Hypothalamus (tissue), 51 donors: ENCODE measurements around the gene GSTA1.
"Not testable (repeated sequence)": the region's sequence is repeated elsewhere in the genome, so short reads cannot be mapped to it uniquely, and the experiment has no call there.

Experiments used
- DNase-seq, 51 donors: peaks; one replicate each; lab custom pipeline; 2025; lab: John Stamatoyannopoulos, UW

Gene GSTA1

DNA sequence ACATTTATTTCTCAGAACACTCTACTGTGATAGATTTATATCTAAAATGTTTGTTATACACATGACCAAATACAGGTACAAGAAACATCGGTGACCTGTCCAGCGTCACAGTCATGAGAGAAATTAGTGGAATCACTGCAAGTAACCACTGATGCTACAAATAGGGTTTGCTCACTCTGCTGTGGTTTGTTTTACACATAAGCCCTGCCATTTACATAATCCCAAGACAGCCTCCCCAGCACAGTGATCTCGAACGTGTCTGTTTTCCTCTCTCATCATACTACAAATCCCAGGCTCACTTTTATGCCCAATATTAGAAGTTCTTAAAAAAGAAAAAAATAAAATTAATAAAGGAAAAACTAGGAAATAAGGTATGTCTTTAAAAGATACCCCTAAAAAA is 6.2 kb upstream of the GSTA1 start:
- not testable (repeated sequence) for DNase-seq

DNA sequence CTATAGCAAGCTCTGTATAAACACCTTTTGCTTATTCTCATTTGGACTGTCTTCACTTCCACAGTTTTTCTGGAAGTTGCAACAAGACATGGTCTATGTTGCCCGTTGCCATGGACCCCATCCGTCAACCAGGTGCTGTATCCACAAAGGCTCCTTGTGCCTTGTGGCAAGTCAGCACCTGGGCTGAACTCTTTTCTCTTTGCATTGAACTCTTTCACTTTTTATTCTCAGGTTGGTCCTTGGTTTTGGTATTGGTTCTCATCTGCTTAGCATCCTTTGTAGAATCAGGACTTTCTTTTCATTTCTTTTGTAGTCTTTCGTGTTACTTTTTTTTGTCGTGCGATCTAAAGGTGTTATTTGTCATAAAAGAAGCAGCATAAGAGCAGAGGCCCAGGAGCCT is 5.0 kb upstream of the GSTA1 start:
- no peak for DNase-seq

DNA sequence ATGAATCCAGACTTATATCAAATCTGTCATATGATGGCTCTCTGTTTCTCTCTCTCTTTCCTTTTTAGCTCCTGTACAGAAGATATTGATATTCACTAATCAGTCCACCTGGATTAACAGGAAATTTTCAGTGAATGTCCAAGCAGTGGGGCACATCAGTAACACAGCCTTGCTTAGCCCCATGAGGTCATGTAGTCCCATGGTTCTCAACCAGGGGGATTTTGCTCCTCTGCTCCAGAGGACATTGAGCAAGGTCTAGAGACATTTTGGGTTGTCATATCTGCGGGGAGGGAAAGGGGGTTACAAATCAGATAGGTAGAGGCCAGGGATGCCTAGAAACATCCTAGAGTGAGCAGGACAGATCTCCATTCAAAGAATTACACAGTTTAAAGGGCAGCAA is 810 bp downstream of the GSTA1 start:
- no peak for DNase-seq

DNA sequence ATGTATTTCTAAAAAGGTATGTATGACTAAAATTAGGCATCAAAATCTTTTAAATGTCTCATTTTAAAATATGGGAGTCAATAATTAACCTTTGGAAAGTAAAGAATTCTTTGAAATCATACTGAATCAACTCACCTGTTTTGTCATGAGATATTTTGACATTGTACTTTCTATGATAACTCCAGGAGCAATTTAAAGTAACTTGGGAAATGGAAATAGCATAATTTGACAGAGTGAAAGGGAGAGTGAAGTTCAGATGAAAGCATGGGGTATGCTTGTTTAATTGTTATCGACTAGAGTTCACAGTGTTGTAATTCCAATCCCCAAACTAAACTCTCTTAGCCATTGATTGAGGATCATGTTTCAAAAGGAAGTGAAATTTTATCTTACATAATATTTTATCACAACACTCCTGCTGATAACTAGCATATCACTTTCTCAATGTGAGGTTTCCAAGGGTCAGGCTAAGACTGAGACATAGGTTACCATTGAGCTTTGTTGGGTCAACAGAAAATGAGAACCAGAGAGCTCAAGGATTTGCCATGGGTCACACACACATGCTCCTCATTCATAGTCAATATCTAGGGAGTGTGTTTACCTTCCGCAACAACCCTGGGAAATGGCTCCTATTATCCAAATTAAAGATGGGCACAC is 2.3 kb downstream of the GSTA1 start:
- no peak for DNase-seq

DNA sequence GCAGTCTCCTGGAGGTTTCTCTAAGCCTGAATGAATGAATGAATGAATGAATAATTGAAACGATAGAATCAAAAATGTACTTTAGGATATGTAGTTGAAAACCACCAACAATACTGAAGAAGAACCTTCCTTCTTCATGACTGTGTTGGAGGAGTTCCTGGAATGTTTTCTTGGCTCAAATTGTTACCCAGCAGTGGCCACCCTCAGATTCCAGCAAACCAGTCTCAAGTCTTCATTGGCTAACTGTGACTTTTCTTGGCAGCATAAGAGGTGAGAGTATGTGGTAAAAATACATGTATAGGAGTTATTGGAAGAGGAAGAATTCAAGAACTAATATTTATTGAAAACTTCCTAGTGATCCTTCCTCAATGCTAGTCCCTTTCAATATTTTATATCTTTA is 4.3 kb downstream of the GSTA1 start:
- not testable (repeated sequence) for DNase-seq

DNA sequence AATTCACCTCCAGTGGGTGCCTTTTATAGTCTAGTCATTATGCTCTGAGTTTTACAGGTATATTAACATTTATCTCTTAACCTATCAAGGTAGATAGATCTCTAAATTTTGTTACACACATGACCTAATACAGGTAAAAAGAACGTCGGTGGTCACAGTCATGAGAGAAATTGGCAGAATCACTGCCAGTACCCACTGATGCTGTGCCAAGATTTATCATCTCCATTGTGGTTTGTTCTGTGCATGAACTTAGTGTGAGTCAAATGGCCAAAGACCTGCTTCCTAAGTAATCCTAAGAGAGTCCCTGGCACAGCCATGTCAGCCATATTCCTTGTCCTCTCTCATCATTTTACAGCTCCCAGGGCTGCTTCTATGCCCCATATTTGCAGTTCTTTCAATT is 9.2 kb downstream of the GSTA1 start:
- DNase-seq, result not testable (repeated sequence)

DNA sequence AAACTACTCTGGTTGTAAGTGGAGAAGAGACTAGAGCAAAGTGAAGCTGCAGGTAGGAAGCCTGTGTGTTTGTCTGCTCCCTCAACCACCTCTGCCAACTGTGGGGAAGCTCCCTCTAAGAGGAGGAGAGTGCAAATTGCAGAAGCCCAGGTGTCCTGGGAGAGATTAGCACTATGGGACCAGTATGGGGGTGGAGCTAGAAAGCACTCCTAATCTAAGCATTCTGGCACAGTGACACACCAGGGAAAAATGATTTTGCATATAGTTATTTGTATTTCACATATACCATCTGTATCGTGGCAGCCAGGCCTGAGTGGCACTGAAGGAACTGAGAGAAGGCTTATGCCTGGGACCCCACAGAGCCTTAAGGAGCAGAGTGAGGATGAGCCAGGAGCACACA is 12.8 kb downstream of the GSTA1 start:
- no peak for DNase-seq

DNA sequence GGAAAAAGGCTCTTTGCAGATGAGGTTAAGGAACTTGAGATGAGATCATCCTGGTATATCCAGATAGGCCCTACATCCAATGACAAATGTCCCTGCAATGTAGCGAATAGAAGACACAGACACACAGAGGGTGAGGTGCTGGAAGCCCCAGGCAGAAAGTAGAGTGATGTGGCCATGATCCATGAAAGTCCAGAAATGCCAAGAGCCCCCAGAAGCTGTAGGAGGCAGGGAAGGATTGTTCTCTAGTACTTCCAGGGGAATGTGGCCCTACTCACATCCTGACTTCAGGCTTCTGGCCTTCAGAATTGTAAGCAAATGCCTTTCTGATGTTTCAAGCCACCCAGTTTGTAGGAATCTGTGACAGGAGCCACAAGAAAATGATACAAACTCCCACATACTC is 14.0 kb downstream of the GSTA1 start:
- not testable (repeated sequence) for DNase-seq

DNA sequence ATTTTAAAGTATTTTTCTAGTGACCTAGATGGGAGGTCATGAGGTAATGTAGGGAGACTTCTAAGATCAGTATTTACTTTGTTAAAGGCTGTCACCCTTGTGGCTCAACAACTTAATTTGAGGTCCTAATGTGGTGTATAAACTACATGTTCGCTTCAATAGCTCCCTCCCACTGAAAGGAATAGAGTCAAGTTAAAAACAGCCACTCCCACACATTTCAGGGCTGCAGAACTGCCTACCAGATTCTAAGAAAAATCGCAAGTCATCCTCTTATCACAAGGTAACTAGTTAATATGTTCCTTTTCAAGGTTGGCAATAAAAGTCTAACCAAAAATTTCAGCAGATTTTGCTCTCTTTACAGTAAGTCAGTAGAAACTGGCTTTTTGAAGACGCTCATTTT is 15.1 kb downstream of the GSTA1 start:
- peak in 1 of 51 donors; percentile 6 for DNase-seq

DNA sequence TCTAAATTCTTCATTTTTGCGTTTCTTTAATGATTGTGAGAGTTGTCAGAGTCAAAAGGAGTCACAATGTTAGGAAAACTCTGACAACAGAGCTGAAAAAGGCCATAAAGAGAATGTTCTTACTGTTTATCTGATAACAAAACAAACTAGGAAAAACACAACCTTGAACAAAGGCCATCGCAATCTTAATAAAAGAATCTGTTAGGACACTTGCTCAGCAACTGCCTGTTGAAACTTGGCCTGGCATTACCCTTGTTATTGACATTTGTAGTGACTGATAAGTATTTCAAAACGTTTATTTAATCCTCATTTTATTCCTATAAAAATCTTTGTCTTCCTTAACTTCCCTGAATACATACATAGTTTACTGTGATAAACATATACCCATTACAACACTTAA is 15.7 kb downstream of the GSTA1 start:
- DNase-seq, result no peak

DNA sequence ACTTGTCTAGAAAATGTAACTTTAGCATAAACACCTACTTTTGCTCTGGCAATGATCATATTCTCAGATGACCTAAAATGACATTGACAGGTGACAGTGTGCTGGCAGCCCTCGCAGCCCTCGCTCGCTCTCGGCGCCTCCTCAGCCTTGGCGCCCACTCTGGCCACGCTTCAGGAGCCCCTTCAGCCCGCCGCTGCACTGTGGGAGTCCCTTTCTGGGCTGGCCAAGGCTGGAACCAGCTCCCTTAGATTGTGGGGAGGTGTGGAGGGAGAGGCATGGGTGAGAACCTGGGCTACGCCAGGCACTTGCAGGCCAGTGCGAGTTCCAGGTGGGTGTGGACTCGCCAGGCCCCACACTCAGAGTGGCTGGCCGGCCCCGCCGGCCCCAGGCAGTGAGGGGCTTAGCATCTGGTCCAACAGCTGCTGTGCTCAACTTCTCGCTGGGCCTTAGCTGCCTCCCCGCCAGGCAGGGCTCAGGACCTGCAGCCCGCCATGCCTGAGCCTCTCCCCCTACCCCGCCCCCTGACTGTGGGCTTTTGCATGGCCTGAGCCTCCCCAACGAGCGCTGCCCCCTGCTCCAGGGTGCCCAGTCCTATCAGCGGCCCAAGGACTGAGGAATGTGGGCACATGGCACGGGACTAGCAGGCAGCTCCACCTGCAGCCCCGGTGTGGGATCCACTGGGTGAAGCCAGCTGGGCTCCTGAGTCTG is 17.2 kb downstream of the GSTA1 start:
- DNase-seq, result no peak

DNA sequence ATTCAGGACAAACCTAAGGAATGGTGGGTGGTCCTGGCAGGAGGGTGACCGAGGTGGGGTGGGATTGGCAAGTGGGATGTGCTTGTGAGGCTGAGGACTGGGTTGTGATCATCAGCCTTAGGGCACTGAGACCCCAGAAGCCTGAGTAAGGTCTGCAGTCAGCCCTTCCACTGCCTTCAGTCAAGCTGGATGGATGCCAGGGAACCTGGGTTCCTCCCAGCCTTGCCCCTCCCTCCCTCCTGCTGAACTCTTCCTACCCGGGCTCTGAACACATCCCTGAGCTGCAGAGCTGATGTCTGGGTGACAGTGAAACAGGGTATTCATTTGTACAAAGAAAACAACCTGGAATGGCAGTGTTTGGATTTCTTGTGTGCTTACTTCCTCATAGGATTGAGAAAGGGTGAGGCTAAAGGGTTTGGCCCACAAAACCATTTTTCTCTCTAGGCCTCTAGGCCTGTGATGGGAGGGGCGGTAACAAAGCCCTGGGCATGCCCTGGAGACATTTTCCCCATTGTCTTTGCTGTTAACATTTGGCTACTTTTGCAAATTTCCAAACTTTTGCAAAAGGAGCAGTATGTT is 20.8 kb downstream of the GSTA1 start:
- DNase-seq, result not testable (repeated sequence)

DNA sequence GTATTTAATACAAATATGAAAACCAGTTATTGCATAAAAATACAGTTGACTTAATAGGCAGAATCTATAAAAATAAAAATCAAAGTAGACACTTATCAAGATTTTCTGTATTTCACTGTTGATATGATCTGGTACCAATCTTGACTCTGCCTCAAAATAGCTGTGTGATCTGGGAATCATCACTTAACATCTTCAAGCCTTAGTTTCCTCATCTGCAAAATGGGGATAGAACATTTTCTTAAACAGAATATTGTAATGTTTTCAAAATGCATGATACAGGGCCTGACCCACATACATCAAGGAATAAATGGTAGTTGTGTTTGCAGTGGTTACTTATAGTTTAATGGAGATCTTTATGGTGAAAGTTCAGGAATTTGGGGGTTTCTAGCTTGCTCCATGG is 21.4 kb downstream of the GSTA1 start:
- not testable (repeated sequence) for DNase-seq

DNA sequence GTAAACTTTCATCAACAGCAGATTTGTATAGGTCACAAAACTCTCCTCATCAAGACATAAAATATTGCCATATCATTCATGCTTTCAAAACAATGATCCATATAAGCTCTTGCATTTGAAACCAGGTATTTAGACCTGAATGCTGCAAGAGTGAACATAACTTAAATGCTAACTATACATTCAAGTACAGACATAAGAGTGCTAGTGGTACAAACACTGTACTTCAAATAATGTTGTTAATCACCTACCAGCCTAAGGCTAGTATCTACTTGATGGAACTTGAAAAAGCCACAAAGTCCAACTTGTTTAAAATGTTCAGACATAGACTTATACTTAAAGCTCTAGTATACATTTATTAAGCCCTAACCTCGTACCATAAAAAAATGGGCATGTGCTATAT is 24.4 kb downstream of the GSTA1 start:
- DNase-seq, result no peak

DNA sequence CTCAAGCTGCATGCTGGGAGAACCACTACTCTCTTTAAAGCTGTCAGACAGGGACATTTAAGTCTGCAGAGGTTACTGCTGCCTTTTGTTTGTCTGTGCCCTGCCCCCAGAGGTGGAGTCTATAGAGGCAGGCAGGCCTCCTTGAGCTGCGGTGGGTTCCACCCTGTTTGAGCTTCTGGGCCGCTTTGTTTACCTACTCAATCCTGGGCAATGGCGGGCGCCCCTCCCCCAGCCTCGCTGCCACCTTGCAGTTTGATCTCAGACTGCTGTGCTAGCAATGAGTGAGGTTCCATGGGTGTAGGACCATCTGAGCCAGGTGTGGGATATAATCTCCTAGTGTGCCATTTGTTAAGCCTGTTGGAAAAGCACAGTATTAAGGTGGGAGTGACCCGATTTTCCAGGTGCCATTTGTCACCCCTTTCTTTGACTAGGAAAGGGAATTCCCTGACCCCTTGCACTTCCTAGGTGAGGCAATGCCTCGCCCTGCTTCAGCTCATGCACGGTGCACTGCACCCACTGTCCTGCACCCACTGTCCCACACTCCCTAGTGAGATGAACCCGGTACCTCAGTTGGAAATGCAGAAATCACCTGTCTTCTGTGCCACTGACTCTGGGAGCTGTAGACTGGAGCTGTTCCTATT is 26.8 kb downstream of the GSTA1 start:
- not testable (repeated sequence) for DNase-seq

DNA sequence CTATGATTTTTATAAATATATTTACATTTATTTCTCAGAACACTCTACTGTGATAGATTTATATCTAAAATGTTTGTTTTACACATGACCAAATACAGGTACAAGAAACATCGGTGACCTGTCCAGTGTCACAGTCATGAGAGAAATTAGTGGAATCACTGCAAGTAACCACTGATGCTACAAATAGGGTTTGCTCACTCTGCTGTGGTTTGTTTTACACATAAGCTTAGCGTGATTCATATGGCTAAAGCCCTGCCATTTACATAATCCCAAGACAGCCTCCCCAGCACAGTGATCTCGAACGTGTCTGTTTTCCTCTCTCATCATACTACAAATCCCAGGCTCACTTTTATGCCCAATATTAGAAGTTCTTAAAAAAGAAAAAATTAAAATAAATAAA is 34.2 kb downstream of the GSTA1 start:
- DNase-seq, result not testable (repeated sequence)

DNA sequence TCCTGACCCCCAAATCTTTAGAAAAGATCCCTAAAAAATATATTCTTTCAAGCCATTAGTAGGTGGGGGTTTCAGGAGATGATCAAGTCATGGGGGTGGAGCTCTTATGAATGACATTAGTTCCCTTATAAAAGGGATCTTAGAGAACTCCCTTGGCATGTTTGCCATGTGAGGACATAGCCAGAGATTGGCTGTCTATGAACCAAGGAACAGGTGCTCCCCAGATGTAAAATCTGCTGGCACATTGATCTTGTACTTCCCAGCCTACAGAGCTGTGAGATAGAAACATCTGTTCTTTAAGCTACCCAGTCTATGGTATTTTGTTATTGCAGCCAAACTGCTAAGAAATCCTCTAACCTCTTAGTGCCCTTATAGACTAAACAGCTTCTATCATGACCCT is 36.0 kb downstream of the GSTA1 start:
- not testable (repeated sequence) for DNase-seq

DNA sequence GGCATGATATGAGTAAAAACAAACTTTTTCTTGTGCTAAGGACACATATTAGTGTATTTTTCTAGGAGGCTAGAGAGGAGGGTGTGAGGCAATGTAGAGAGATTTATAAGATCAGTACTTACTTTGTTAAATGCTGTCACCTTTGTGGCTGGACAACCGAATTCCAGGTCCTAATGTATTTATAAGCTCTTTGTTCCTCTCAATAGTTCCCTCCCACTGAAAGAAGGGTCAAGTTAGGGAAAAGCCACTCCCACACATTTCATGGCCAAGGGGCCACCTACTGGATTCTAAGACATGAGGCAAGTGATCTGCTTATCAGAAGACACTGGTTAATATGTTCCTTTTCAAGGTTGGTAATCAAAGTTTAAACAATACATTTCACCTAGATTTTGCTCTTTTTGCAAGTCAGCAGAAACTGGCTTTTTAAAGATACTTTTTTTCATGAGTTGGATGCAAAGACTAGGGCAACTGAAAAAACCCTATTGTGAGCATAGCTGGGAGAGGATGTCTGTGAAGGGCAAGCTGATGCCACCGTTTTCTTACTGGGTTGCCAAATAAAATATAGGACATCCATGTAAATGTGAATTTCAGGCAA is 40.2 kb downstream of the GSTA1 start, which contains the start of gene GSTA2:
Gene GSTA2 (minus strand): TSS at position 154 of the 595 bp plus-strand sequence. CDS start 5,528 bp downstream, outside the sequence.
- DNase-seq, result not testable (repeated sequence)

DNA sequence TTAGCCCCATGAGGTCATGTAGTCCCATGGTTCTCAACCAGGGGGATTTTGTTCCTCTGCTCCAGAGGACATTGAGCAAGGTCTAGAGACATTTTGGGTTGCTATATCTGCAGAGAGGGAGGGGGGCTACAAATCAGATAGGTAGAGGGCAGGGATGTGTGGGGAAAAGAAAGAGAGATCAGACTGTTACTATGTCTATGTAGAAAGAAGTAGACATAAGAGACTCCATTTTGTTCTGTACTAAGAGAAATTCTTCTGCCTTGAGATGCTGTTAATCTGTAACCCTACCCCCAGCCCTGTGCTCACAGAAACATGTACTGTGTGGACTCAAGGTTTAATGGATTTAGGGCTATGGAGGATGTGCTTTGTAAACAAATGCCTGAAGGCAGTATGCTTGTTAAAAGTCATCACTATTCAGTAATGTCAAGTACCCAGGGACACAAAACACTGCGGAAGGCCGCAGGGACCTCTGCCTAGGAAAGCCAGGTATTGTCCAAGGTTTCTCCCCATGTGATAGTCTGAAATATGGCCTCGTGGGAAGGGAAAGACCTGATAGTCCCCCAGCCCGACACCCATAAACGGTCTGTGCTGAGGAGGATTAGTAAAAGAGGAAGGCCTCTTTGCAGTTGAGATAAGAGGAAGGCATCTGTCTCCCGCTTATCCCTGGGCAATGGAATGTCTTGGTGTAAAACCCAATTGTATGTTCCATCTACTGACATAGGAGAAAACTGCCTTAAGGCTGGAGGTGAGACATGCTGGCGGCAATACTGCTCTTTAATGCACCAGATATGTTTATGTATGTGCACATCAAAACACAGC is 41.7 kb downstream of the GSTA1 start:
- not testable (repeated sequence) for DNase-seq

DNA sequence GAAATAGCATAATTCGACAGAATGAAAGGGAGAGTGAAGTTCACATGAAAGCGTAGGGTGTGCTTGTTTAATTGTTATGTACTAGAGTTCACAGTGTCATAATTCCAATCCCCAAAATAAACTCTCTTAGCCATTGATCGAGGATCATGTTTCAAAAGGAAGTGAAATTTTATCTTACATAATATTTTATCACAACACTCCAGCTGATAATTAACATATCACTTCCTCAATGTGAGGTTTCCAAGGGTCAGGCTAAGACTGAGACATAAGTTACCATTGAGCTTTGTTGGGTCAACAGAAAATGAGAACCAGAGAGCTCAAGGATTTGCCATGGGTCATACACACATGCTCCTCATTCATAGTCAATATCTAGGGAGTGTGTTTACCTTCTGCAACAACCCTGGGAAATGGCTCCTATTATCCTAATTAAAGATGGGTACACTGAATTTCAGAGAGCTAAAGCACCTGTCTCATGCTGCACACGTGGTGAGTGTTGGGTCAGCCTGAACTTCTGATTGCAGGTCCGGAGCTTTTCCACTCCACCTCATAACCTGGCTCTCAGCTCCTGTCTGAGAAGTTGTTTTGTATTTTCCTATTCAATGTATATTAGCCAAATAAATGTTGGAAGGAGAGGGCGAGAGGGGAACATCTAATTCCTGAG is 43.4 kb downstream of the GSTA1 start:
- DNase-seq, result no peak
